HepG2 (cell line): ENCODE measurements around the gene IGFN1. TPM values are rescaled to one million over a fixed set of nuclear protein-coding genes. Genes with fewer than 3 reads are reported as not detected.

Experiments
- ATAC-seq: fragments of 200-7000 bp; cut with Tn5 transposase; 3 replicates; pipeline ENCODE4 v1.9.1; 2020; ENCODE audit warnings: mild to moderate bottlenecking, moderate library complexity
- BruUV-seq: library from RNA; stranded (reverse); fragments of 400-500 nt; replicated peaks from 2 replicates; lab custom pipeline; 2021; lab: Mats Ljungman, UMichigan
- CTCF ChIA-PET: fragments of 300-600 bp; formaldehyde crosslinking; extraction: SDS; loops from one replicate; lab custom pipeline; 2021; ENCODE audit warnings: low total read pairs, inconsistent platforms, low intra/inter-chr PET ratio; lab: Yijun Ruan, JAX
- POLR2A ChIA-PET: fragments of 350-600 bp; sonication (Branson Sonifier 250); formaldehyde crosslinking; loops from one replicate; lab custom pipeline; 2020; ENCODE audit warnings: antibody characterized with exemption, inconsistent platforms; lab: Yijun Ruan, JAX
- DNase-seq: peaks from one replicate; pipeline ENCODE4 v3.0.0-alpha.2; 2015; ENCODE audit warnings: low spot score
- FAIRE-seq: peaks from 3 replicates; lab custom pipeline; 2011; peaks lifted over from hg19 to GRCh38; lab: Jason Lieb, UNC
- H2AFZ ChIP-seq: one replicate; pipeline ENCODE4 v1.6.1; 2011; ENCODE audit warnings: low read length, inconsistent platforms
- H3K27ac ChIP-seq: fragments of 300-600 bp; 3 replicates; pipeline ENCODE4 v1.8.0; 2011; ENCODE audit warnings: mixed run types, mild to moderate bottlenecking, mixed read lengths, low read length, inconsistent platforms; ENCODE audit not compliant: insufficient read depth; ENCODE audit errors: extremely low read length
- H3K27me3 ChIP-seq, 2 experiments: fragments of 200-600 bp in 1 of 2; 2 replicates in 1 of 2; 3 replicates in 1 of 2; pipeline versions ENCODE4 v1.6.0 to v1.8.0; 2011; ENCODE audit warnings: low read length in 2 of 2, mild to moderate bottlenecking in 2 of 2, moderate library complexity in 2 of 2, inconsistent platforms in 1 of 2; ENCODE audit not compliant: insufficient read depth in 2 of 2, control insufficient read depth in 1 of 2
- H3K36me3 ChIP-seq, 2 experiments: fragments of 200-600 bp in 1 of 2; replicated peaks in 1 of 2; 2 replicates in 1 of 2; 3 replicates in 1 of 2; pipeline versions ENCODE4 v1.5.1 to v1.8.0; 2011; ENCODE audit warnings: low read length in 2 of 2, inconsistent platforms in 1 of 2; ENCODE audit not compliant: insufficient read depth in 2 of 2, control insufficient read depth in 1 of 2
- H3K4me1 ChIP-seq: 2 replicates; pipeline ENCODE4 v1.5.1; 2012; ENCODE audit warnings: low read length, inconsistent platforms; ENCODE audit not compliant: insufficient read depth
- H3K4me2 ChIP-seq: 2 replicates; pipeline ENCODE4 v1.6.0; 2011; ENCODE audit warnings: low read depth, low read length, inconsistent platforms
- H3K4me3 ChIP-seq, 3 experiments: fragments of 200-600 bp in 1 of 3; sonication (generic), shearing (Covaris generic) in 1 of 3; replicated peaks in 1 of 3; 2 replicates each; pipeline ENCODE4 v1.5.1; 2011 to 2016; ENCODE audit warnings: low read length in 3 of 3, inconsistent platforms in 2 of 3, low read depth in 2 of 3, mild to moderate bottlenecking in 2 of 3, control low read depth in 1 of 3, mixed read lengths in 1 of 3; ENCODE audit not compliant: insufficient read depth in 1 of 3
- H3K79me2 ChIP-seq: one replicate; pipeline ENCODE4 v1.6.1; 2011; ENCODE audit warnings: low read length, inconsistent platforms; ENCODE audit not compliant: insufficient read depth
- H3K9ac ChIP-seq: 2 replicates; pipeline ENCODE4 v1.6.0; 2011; ENCODE audit warnings: mild to moderate bottlenecking, low read depth, low read length, inconsistent platforms; ENCODE audit not compliant: insufficient read depth
- H3K9me3 ChIP-seq: 2 replicates; pipeline ENCODE4 v1.5.1; 2012; ENCODE audit warnings: mild to moderate bottlenecking, low read length
- H4K20me1 ChIP-seq: 2 replicates; pipeline ENCODE4 v1.6.0; 2011; ENCODE audit warnings: inconsistent platforms, mild to moderate bottlenecking, low read length, moderate library complexity; ENCODE audit not compliant: insufficient read depth
- CCAR2 ChIP-seq: fragments of 200-400 bp; formaldehyde crosslinking; optimal IDR thresholded peaks from 2 replicates; pipeline ENCODE3; 2018; ENCODE audit warnings: low read depth, mild to moderate bottlenecking, low read length, moderate library complexity
- CCDC6 ChIP-seq: sonication (generic); formaldehyde crosslinking; IDR thresholded peaks from 2 replicates; pipeline ENCODE4 v1.8.1; 2022; ENCODE audit warnings: mild to moderate bottlenecking, missing genetic modification reagents, moderate library complexity
- CEBPG ChIP-seq: IDR thresholded peaks from 2 replicates; pipeline ENCODE4 v1.6.1; 2016
- E2F2 ChIP-seq: sonication (generic); formaldehyde crosslinking; IDR thresholded peaks from 2 replicates; pipeline ENCODE4 v1.4.0; 2020; ENCODE audit warnings: missing genetic modification reagents, borderline replicate concordance
- HES4 ChIP-seq: sonication (generic); formaldehyde crosslinking; IDR thresholded peaks from 2 replicates; pipeline ENCODE4 v1.9.0; 2021; ENCODE audit warnings: mild to moderate bottlenecking, missing genetic modification reagents, borderline replicate concordance
- MTF2 ChIP-seq: sonication (generic); formaldehyde crosslinking; IDR thresholded peaks from 2 replicates; pipeline ENCODE4 v1.5.0; 2020; ENCODE audit warnings: missing genetic modification reagents, borderline replicate concordance
- NCOR1 ChIP-seq: fragments of 200-600 bp; sonication (generic); IDR thresholded peaks from 2 replicates; pipeline ENCODE4 v1.7.0; 2017; ENCODE audit warnings: antibody characterized with exemption, low read length, borderline replicate concordance
- SMAD3 ChIP-seq: sonication (generic); formaldehyde crosslinking; IDR thresholded peaks from 2 replicates; pipeline ENCODE4 v1.4.0; 2020; ENCODE audit warnings: missing genetic modification reagents
- ZBTB33 ChIP-seq: sonication (generic); formaldehyde crosslinking; IDR thresholded peaks from 2 replicates; pipeline ENCODE4 v1.4.0; 2020; ENCODE audit warnings: missing genetic modification reagents
- ZNF143 ChIP-seq: sonication (generic); formaldehyde crosslinking; IDR thresholded peaks from 2 replicates; pipeline ENCODE4 v1.4.0; 2020; ENCODE audit warnings: missing genetic modification reagents
- ZNF580 ChIP-seq: IDR thresholded peaks from 2 replicates; pipeline ENCODE4 v1.6.1; 2016; ENCODE audit warnings: low read depth, borderline replicate concordance
- ZNF639 ChIP-seq: conservative IDR thresholded peaks from 2 replicates; pipeline ENCODE4 v1.6.1; 2018; ENCODE audit warnings: missing genetic modification reagents
- ZNF777 ChIP-seq: sonication (generic); formaldehyde crosslinking; IDR thresholded peaks from 2 replicates; pipeline ENCODE4 v1.4.0; 2020; ENCODE audit warnings: missing genetic modification reagents
- ZNF883 ChIP-seq: sonication (generic); formaldehyde crosslinking; IDR thresholded peaks from 2 replicates; pipeline ENCODE4 v1.5.1; 2020; ENCODE audit warnings: mild to moderate bottlenecking, missing genetic modification reagents; ENCODE audit errors: not compliant biosample characterization
- WGBS: methylation state at CpG from one replicate; pipeline ENCODE4 v1.1.6; 2017; ENCODE audit warnings: low lambda C conversion rate; 5-methylcytosine and 5-hydroxymethylcytosine counted together
- in situ Hi-C: cut with HindIII; loops from 2 replicates; pipeline ENCODE4 v1.10.0; 2017; ENCODE audit warnings: low pct_unique_long_range_greater_than_20kb; ENCODE audit not compliant: extremely low pct_ligation_motif_present
- intact Hi-C: fragments of 100-400 bp; cut with micrococcal nuclease; formaldehyde crosslinking; loops from one replicate; pipeline ENCODE4 v1.10.0; 2022; ENCODE audit not compliant: unreplicated experiment
- polyA plus RNA-seq, 8 experiments: library from polyadenylated mRNA; depleted of rRNA in 3 of 8; stranded (reverse) in 7 of 8; unstranded in 1 of 8; fragments of >200 nt; fragmentation: Illumina TruSeq in 4 of 8; extraction: Trizol in 4 of 8; gene quantifications; 2 replicates each; pipeline versions ENCODE4 v1.2.1 to v1.2.3, GENCODE V29; 2011 to 2016; ENCODE audit warnings: low read depth in 4 of 8, missing spikeins in 1 of 8, mixed read lengths in 1 of 8; ENCODE audit not compliant: insufficient read depth in 1 of 8
- total RNA-seq, 5 experiments: library from RNA; depleted of rRNA; stranded (reverse); fragments of >200 nt; fragmentation: Illumina TruSeq; extraction: Trizol; gene quantifications; 2 replicates each; pipeline ENCODE4 v1.2.3, GENCODE V29; 2016; ENCODE audit warnings: low read depth in 1 of 5

The IGFN1 gene
- total and polyA plus RNA-seq, 2 of the 13 experiments (the other 11 are each of a cell fraction or from before 2014, with no cell fraction given), result 0.04 to 0.05 TPM

- no peaks in the 10 kb centered on the region for H3K79me2 ChIP-seq
- CTCF ChIA-PET, result no interaction called here
Measured at GRCh38 chr1:201147396-201148015, 43.1 kb upstream of the IGFN1 start.

More at GRCh38 chr1:201147396-201148015, 43.1 kb upstream of the IGFN1 start:
- Histone ChIP-seq H3K4me2 (no peak overlapping the region), H3K27me3 (no peaks in the 10 kb centered on the region), H3K9me3 (no peaks in the 10 kb centered on the region), H3K9ac (no peak overlapping the region), H3K4me3 (no peak overlapping the region), H3K4me1 (peaks cover 2% of the 10 kb centered on the region), H3K27ac (no peak overlapping the region), H2AFZ (no peak overlapping the region), H3K36me3 (peaks cover 32 to 91% of the 10 kb centered on the region in 2 experiments), H4K20me1 (0 out of 2 replicates have a peak, but pooled peaks cover 4% of the 10 kb centered on the region)
- 91% methylated on average over 12 of the region's 13 CpGs for WGBS
- no TSS peak for BruUV-seq
- ATAC-seq (no peak), DNase-seq (no peak), FAIRE-seq (no peak)
- in situ Hi-C loops (loop anchor here (5.0 kb wide), 1 partner anchor 70 kb away; no protein-coding TSS in a partner anchor), intact Hi-C loops (no loop called here)
- POLR2A ChIA-PET, result no interaction called here
- TF ChIP-seq MTF2 (CRISPR knock-in tag) (no peak), E2F2 (no peak), SMAD3 (CRISPR knock-in tag) (no peak), ZNF883 (no peak), CCDC6 (no peak), ZNF639 (no peak), ZNF777 (no peak), CEBPG (no peak), ZNF580 (CRISPR knock-in tag) (no peak), HES4 (CRISPR knock-in tag) (no peak), ZBTB33 (no peak), CCAR2 (no peak), NCOR1 (no peak), ZNF143 (no peak)
